PC-9 (cell line): ENCODE data around the gene XKR7. TPM values are rescaled to one million over a fixed set of nuclear protein-coding genes. Genes with fewer than 3 reads are reported as not detected.

Experiments
- BruUV-seq: library from RNA; stranded (reverse); fragments of 400-500 nt; replicated peaks from 2 replicates; lab custom pipeline; 2021; lab: Mats Ljungman, UMichigan
- CTCF ChIA-PET: fragments of 300-600 bp; sonication (Branson Sonifier 250); formaldehyde crosslinking; loops from one replicate; lab custom pipeline; 2022; ENCODE audit warnings: antibody characterized with exemption; lab: Charles Lee
- POLR2A ChIA-PET: fragments of 300-600 bp; sonication (Branson Sonifier 250); formaldehyde crosslinking; loops from one replicate; lab custom pipeline; 2022; ENCODE audit warnings: antibody characterized with exemption; ENCODE audit not compliant: unreplicated experiment; lab: Charles Lee
- DNase-seq, 2 experiments: peaks; one replicate each; pipeline versions ENCODE4 v3.0.0 to v3.0.0-alpha.2; 2015 to 2022; ENCODE audit warnings: mixed read lengths in 1 of 2
- H2AFZ ChIP-seq: fragments of 200-600 bp; sonication (generic); 2 replicates; pipeline ENCODE4 v1.8.1; 2017; ENCODE audit warnings: antibody characterized with exemption
- H3F3A ChIP-seq: fragments of 200-600 bp; sonication (generic); 2 replicates; pipeline ENCODE4 v1.8.1; 2017; ENCODE audit warnings: antibody characterized with exemption, mild to moderate bottlenecking, low read depth; ENCODE audit not compliant: insufficient read depth
- H3K27ac ChIP-seq: fragments of 200-600 bp; sonication (generic); 2 replicates; pipeline ENCODE4 v1.6.1; 2016; ENCODE audit warnings: mixed run types
- H3K27me3 ChIP-seq: fragments of 200-600 bp; sonication (generic); 2 replicates; pipeline ENCODE4 v1.6.1; 2016; ENCODE audit warnings: low read depth, mixed run types; ENCODE audit not compliant: insufficient read depth
- H3K36me3 ChIP-seq: fragments of 200-600 bp; sonication (generic); 2 replicates; pipeline ENCODE4 v1.6.1; 2016; ENCODE audit warnings: low read depth, mixed run types
- H3K4me1 ChIP-seq: fragments of 200-600 bp; sonication (generic); replicated peaks from 2 replicates; pipeline ENCODE4 v1.6.1; 2016; ENCODE audit warnings: mixed run types; ENCODE audit not compliant: insufficient read depth
- H3K4me2 ChIP-seq: fragments of 200-600 bp; sonication (generic); 2 replicates; pipeline ENCODE4 v1.6.1; 2017; ENCODE audit warnings: mixed run types
- H3K4me3 ChIP-seq: fragments of 200-600 bp; sonication (generic); 2 replicates; pipeline ENCODE4 v1.6.1; 2016; ENCODE audit warnings: mixed run types
- H3K79me2 ChIP-seq: fragments of 200-600 bp; sonication (generic); 2 replicates; pipeline ENCODE4 v1.6.1; 2017; ENCODE audit warnings: low read depth, mixed run types
- H3K9me2 ChIP-seq: fragments of 200-600 bp; sonication (generic); 2 replicates; pipeline ENCODE4 v1.8.1; 2017; ENCODE audit warnings: mild to moderate bottlenecking; ENCODE audit not compliant: insufficient read depth
- H3K9me3 ChIP-seq: fragments of 200-600 bp; sonication (generic); 2 replicates; pipeline ENCODE4 v1.8.1; 2016; ENCODE audit warnings: low read depth; ENCODE audit not compliant: insufficient read depth
- H4K20me1 ChIP-seq: fragments of 200-600 bp; sonication (generic); 2 replicates; pipeline ENCODE4 v1.8.1; 2017; ENCODE audit not compliant: insufficient read depth
- EZH2 ChIP-seq: fragments of 200-600 bp; sonication (generic); IDR thresholded peaks from 2 replicates; pipeline ENCODE4 v1.8.0; 2017; ENCODE audit warnings: antibody characterized with exemption, low read depth
- intact Hi-C: fragments of 100-400 bp; cut with micrococcal nuclease; formaldehyde crosslinking; loops from one replicate; pipeline ENCODE4 v1.10.0; 2022; ENCODE audit not compliant: unreplicated experiment
- total RNA-seq: library from RNA; stranded (reverse); gene quantifications from 2 replicates; pipeline ENCODE4 v1.2.3, GENCODE V29; 2021
- TF ChIP-seq, protein P1 (sequence below): fragments of 200-600 bp; sonication (generic); conservative IDR thresholded peaks from 2 replicates; pipeline ENCODE4 v1.6.1; 2017; ENCODE audit warnings: mixed run types, antibody characterized with exemption, mild to moderate bottlenecking, moderate library complexity

The XKR7 gene
- total RNA-seq, 1 experiment from 2014 or later, result not detected

DNA sequence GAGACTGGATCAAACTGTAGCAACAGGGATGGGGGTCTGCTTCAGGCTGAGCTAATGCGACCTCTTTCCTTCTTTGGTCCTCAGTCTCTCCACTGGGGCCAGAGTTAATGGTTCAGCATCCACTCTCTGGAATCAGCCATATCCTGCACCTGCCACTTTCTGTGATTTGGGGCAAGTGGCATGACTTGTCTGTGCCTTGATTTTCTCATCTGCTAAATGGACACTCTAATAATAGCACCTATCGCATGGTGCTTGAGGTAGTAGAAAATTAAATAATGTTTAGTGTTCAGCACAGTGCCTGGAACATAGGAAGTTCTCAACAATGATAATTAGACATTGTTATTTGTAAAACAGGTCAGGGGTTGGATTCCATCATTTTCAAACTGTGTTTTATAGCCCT lies 6.3 kb downstream of the XKR7 start:
- Histone ChIP-seq H4K20me1 (no peaks in the 10 kb centered on the region), H3K4me3 (no peak overlapping the region), H3K79me2 (no peaks in the 10 kb centered on the region), H3K4me1 (no peaks in the 10 kb centered on the region), H3K4me2 (no peak overlapping the region), H3K36me3 (no peaks in the 10 kb centered on the region), H3K27ac (no peak overlapping the region), H3K9me3 (no peaks in the 10 kb centered on the region), H3F3A (no peaks in the 10 kb centered on the region), H3K9me2 (no peaks in the 10 kb centered on the region), H2AFZ (no peak overlapping the region), H3K27me3 (peaks cover 49% of the 10 kb centered on the region)
- TF ChIP-seq, protein P1, sequence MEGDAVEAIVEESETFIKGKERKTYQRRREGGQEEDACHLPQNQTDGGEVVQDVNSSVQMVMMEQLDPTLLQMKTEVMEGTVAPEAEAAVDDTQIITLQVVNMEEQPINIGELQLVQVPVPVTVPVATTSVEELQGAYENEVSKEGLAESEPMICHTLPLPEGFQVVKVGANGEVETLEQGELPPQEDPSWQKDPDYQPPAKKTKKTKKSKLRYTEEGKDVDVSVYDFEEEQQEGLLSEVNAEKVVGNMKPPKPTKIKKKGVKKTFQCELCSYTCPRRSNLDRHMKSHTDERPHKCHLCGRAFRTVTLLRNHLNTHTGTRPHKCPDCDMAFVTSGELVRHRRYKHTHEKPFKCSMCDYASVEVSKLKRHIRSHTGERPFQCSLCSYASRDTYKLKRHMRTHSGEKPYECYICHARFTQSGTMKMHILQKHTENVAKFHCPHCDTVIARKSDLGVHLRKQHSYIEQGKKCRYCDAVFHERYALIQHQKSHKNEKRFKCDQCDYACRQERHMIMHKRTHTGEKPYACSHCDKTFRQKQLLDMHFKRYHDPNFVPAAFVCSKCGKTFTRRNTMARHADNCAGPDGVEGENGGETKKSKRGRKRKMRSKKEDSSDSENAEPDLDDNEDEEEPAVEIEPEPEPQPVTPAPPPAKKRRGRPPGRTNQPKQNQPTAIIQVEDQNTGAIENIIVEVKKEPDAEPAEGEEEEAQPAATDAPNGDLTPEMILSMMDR, result no peak
- no peak for TF ChIP-seq EZH2
- no peak for DNase-seq
- ChIA-PET POLR2A (no interaction called here), CTCF (no interaction called here)
- intact Hi-C loops, result no loop called here
- no TSS peak for BruUV-seq

DNA sequence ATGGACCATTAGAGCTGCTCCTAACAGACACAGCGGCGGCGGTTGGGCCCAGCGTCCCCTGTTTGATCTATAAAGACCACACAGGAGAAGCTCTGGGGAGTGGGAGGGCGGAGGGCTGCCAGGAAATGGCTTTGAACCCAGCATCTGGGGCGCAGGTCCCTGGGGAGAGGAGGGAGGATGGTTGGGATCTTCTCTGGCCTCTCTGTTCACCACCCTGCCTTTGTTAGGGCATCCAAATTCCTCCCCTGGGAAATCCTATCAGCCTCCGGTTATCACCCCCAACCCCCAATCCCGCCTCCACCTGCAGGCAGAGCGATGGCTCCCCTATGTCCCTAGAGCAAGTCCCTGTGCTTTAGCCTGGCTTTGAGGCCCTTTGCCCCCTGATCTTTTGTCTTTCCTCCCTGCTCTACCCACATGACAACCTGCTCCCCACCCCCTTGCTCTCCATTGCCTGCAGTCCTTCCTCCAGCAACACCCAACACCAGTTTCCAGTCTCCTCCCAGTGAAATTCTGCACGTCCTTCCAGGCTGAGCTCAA lies 7.1 kb downstream of the XKR7 start:
- Histone ChIP-seq H3K27me3 (peaks cover 43% of the 10 kb centered on the region), H3K79me2 (no peaks in the 10 kb centered on the region), H3K36me3 (no peaks in the 10 kb centered on the region), H3K4me3 (no peak overlapping the region), H3F3A (no peaks in the 10 kb centered on the region), H2AFZ (no peak overlapping the region), H3K9me3 (no peaks in the 10 kb centered on the region), H3K4me1 (no peaks in the 10 kb centered on the region), H4K20me1 (no peaks in the 10 kb centered on the region), H3K4me2 (no peak overlapping the region), H3K9me2 (no peaks in the 10 kb centered on the region), H3K27ac (no peak overlapping the region)
- BruUV-seq, result no TSS peak
- ChIA-PET CTCF (no interaction called here), POLR2A (no interaction called here)
- TF ChIP-seq, protein P1, result no peak
- no peak for TF ChIP-seq EZH2
- DNase-seq, result no peak
- intact Hi-C loops, result no loop called here

- BruUV-seq, result no TSS peak
- intact Hi-C loops, result no loop called here
- H3K4me1 ChIP-seq, result no peaks in the 10 kb centered on the region
- no peaks in the 10 kb centered on the region for H4K20me1 ChIP-seq
- no peak overlapping the region for H3K4me2 ChIP-seq
- no peak overlapping the region for H2AFZ ChIP-seq
- no peaks in the 10 kb centered on the region for H3K79me2 ChIP-seq
- TF ChIP-seq EZH2, result no peak
- TF ChIP-seq, protein P1, result no peak
- no peaks in the 10 kb centered on the region for H3K36me3 ChIP-seq
- ChIA-PET POLR2A (no interaction called here), CTCF (no interaction called here)
- no peaks in the 10 kb centered on the region for H3F3A ChIP-seq
- DNase-seq, result no peak
- H3K9me2 ChIP-seq, result no peaks in the 10 kb centered on the region
- H3K4me3 ChIP-seq, result no peak overlapping the region
- no peaks in the 10 kb centered on the region for H3K9me3 ChIP-seq
- H3K27me3 ChIP-seq, result peaks cover 50% of the 10 kb centered on the region
- H3K27ac ChIP-seq, result no peak overlapping the region
Measured at GRCh38 chr20:31975874-31976273, 7.9 kb downstream of the XKR7 start.
